ENCODE measurements around the gene VWC2L.

Gene VWC2L

DNA sequence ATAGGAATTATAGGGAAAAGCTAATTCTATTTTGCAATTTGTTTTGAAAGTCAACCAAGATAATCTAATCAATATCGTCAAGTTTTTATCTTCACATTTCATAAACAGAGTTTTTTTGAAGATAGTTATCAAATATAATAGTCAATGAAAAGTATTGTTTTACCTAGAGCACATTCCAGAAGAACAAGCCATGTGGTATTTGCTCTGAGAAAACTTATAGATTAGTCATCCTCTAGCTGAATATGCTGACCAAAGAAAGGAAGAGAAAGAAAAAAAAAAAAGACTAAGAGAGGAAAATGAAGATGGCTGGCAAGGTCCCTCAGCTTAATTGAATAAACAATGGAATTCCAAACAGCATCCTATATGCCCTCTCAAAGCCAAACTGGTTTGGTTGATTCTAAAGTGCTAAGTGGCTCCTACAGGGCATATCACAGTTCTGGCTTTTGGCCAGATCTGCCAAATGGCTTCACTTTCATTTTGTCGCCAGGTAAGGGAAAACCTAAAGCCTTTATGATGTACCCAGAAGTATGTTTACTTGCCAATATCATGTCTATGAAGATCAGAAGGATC lies 132.6 kb downstream of the VWC2L start:
- no peak for DNase-seq

GRCh38 chr2:214545898-214546542 lies 135.2 kb downstream of the VWC2L start:
- no peak for DNase-seq

- no peak for DNase-seq
Measured at GRCh38 chr2:214547931-214548330, 137.1 kb downstream of the VWC2L start.

GRCh38 chr2:214549946-214550345 lies 139.1 kb downstream of the VWC2L start:
- no peak for DNase-seq

- DNase-seq, result no peak
Measured at GRCh38 chr2:214550786-214551185, 139.9 kb downstream of the VWC2L start.

DNA sequence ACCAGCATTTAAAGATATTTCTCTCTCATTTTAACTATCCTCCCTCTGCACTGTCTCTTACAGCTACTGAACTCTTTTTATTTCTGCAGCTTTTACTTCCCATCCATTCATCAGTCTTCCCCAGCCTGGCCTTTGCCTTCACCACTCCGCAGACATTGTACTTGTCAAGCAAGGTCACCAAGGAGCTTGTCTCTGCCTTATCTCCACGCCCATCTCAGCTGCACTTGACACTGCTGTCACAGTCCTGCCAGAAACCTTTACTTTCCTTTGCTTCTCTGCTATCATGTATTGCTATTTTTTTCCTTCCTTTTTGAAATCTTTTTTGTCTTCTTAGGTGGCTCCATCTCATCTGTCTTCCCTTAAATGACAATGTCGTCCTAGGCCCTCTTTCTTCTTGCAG lies 147.0 kb downstream of the VWC2L start:
- DNase-seq, result no peak

DNA sequence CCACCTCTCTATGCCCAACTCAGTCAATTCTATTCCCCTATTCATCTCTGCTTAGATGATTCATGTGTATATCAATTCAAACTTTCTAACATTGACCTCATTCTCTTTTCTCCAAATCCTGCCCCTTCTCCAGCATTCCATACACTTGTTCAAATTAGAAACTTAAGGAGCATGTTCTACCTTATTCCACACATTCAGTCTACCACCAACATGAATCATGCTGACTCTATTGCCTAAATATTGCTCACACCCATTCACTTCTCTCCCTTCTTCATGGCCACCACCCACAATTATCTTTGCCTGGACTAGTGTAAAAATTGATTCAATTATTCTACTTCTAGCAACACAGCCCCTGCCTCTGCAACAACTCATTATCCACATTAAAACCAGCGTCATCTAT lies 147.5 kb downstream of the VWC2L start:
- DNase-seq, result no peak

DNA sequence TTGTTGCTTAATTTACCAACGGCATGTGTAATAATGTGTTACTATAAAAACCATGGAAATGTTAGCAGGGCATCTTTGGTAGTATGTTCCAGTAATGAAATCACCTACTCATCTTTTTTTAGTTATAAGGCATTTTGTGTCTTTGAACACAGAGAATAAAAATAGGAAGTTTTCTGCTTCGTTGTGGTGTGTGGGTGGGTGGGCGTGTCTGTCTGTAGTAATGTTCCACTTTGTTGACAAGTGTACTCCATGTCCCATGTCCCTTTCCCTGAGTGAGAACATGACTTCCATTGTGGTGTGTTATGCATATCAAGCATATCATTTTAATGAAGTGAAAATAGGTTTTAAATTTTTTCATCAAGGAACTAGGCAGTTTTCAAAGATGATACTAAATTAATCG lies 149.3 kb downstream of the VWC2L start:
- DNase-seq, result no peak

DNA sequence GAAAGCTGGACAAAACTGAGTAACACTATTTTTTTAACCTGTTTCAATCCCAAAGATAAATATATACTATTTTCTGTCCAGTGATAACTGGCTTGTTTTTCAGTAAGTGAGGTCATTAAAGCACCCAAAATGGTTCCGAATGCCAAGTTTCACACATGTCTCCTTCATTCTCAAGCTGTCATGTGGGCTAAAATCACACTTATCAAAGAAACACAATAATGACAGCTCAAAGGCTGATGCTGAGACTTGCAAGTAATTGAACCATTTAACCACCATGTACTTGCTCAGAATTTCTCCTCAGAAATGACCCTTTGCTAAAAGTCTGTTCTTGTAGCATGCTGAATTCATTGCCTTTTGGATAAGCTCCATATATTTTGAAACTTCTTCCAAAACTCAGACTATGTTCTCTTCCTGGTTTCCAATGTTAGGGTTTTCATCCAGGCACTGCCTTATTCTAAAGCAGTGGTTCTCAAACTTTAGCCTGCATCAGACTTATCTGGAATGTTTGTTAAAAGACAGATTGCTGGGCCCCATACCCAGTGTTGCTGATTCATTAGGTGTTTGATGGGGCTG lies 149.8 kb downstream of the VWC2L start:
- DNase-seq, result no peak

- DNase-seq, result no peak
Measured at GRCh38 chr2:214565246-214565645, 154.4 kb downstream of the VWC2L start.

- DNase-seq, result no peak
Measured at GRCh38 chr2:214566457-214566856, 155.6 kb downstream of the VWC2L start.

DNA sequence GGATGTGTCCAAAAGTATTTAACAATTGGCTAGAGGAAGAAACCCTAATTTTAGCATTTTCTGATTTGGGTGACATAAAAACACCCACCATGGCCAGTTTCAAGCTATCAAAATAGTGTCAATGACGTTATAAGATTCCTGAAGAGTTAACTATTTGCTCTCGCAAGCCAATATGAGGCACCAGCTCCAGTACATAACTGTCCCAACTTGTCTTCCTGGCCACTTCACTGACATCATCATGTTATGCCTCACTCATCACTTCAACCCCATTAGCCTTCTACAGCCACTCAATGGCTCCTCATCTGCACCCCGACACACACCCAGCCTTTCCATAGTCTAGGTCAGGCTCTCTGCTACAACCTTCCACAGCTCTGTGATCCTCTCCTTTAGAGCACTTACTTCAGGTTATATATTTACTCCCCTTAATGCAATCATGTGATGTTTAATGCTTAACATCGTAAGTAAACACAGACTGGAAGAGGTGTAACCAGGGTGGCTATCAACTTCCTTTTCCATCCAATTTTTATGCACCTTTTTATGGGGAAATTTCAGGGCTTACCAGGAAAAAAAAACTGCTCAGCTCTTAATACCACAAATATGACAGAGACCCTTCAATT lies 158.7 kb downstream of the VWC2L start:
- DNase-seq, result no peak

- DNase-seq, result no peak
Measured at GRCh38 chr2:214574084-214574781, 163.4 kb downstream of the VWC2L start.

DNA sequence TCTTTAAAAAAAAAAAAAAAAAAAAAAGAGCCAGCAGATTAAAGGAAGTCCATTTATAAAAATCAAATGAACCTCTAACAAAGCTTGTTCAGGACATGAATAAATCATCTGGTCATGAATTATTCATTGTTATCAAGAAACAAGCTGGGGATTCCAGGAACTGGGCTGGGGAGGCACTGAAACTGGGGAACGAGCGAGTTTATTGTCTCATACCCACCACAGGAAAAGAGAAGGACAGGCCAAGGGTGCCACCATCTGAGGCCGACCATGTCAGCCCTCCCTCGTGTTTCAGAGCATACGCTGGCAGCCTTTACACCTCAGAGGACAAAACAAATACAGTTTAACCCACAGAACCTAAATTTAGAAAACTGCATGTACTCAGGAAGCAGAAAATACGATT lies 164.2 kb downstream of the VWC2L start:
- DNase-seq, result no peak

- no peak for DNase-seq
Measured at GRCh38 chr2:214575465-214575864, 164.6 kb downstream of the VWC2L start.

GRCh38 chr2:214577769-214578168 lies 166.9 kb downstream of the VWC2L start:
- no peak for DNase-seq

- no peak for DNase-seq
Measured at GRCh38 chr2:214578442-214578841, 167.6 kb downstream of the VWC2L start.

DNA sequence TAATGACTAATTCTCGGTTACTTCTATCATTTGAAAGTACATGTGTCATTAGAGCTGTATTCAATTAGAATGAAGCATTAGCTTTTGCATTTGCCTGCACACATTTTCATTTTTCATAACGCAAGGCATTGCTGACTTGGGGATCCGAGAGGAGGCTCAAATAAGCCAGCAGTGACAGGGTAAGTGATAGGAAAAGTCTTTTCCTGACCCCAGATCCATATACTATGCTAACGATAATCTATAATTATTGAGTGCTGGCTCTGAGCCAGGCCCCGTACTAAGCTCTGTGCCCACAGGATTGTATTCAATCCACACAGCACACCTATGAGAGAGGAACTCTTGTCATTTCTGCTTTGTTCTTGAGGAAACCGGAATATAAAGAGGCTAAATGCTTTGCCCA lies 168.2 kb downstream of the VWC2L start:
- no peak for DNase-seq

DNA sequence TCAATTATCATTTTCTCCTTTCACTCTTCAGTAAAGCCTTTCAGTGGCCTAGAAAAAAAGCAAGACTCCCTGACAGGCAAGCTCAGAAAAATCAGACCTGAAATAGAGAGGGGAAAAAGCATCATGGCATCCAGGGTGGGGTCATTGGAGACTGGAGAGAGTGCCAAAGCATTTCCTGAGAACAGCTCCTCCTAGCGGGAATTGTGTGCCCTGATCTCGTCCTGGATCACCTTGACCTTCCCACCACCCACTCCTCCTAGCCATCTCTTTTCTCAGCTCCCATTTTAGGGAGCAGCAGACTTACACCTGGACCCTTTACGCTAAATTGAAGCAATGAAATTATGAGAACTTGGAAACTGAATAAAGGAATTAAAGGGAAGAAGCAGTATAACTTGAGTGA lies 176.6 kb downstream of the VWC2L start:
- no peak for DNase-seq

DNA sequence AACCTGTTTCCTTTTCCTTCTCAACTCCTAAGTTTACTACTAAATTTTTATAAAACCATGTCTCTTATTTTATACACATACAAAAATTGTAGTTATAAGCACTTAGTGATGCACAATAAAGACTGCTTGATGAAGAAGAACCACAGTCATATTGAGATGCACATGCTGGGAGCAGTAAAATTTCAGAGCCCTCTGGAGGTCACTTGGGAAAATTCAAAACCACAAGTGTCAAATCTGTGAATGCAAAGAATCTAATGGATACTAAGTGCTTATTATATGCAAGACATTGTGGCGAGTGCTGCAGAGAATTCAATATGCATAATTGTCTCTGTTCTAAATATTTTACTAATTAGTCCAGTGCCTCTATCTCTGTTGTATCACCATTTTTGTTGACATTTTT lies 180.5 kb downstream of the VWC2L start:
- no peak for DNase-seq

DNA sequence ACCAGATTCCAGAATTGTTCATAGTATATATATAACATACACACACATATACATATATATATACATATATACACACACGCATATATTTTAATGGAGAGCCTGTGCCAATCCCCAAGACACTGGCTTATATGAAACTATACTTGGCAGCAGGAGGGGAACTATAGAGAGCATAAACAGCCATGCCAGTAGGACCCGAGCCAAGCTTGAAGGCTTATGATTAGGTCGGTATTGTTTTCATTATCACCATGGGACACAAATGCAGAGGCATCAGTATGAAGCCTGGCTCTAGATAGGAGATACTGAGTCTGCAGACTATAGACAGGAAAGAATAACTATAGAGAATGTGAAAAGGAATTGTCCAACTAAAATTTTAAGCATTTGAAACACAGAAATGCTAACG lies 181.2 kb downstream of the VWC2L start:
- no peak for DNase-seq

- no peak for DNase-seq
Measured at GRCh38 chr2:214593727-214594126, 182.9 kb downstream of the VWC2L start.

GRCh38 chr2:214601852-214602633 lies 191.2 kb downstream of the VWC2L start:
- DNase-seq, result no peak

Data from stimulated activated CD4-positive, alpha-beta T cell treated with anti-CD3 and anti-CD28 coated beads, Interleukin-12 subunit alpha, Interleukin-12 subunit beta, amount 100 ng/mL, for 4 hours (primary cell).